ENCODE measurements around the gene ZFPM1.
A peak's percentile ranks its signal among the peaks of the same experiment; 100 is the strongest.

Gene ZFPM1

GRCh38 chr16:88509749-88510069 lies 56.6 kb downstream of the ZFPM1 start:
- Histone ChIP-seq H2BK120ac (ENCODE audit: low read depth, low read length) (no peak overlapping the region), H3K14ac (ENCODE audit: low read length) (no peak overlapping the region), H3K27ac (replicated peaks; ENCODE audit: low read length) (no peak overlapping the region), H3K9me3 (replicated peaks in 1 of 2; ENCODE audit: control insufficient read depth in 2 of 2, insufficient read depth in 1 of 2, low read depth in 1 of 2, low read length in 2 of 2) (no peaks in the 10 kb centered on the region), H3K4ac (ENCODE audit: low read length) (no peak overlapping the region), H3K79me1 (ENCODE audit: low read depth, low read length) (no peaks in the 10 kb centered on the region), H4K8ac (ENCODE audit: low read depth, low read length) (no peak overlapping the region), H2BK12ac (ENCODE audit: low read length) (no peak overlapping the region), H3K4me1 (ENCODE audit: control insufficient read depth in 2 of 2, insufficient read depth in 1 of 2, low read depth in 1 of 2, low read length in 2 of 2) (peaks cover 11 to 15% of the 10 kb centered on the region in 2 donors), H3K4me3 (ENCODE audit: low read length in 2 of 2) (no peak overlapping the region), H3K36me3 (replicated peaks in 1 of 2; ENCODE audit: control insufficient read depth in 2 of 2, insufficient read depth in 2 of 2, low read length in 2 of 2) (no peaks in the 10 kb centered on the region), H3K27me3 (ENCODE audit: control insufficient read depth in 3 of 3, insufficient read depth in 3 of 3, low read depth in 1 of 3, low read length in 3 of 3) (no peaks in the 10 kb centered on the region), H3K9ac (ENCODE audit: low read depth, low read length, poor library complexity) (peak overlapping the region; percentile 7), H4K91ac (ENCODE audit: low read depth, low read length, poor library complexity) (no peak overlapping the region), H3K4me2 (ENCODE audit: insufficient read depth, low read length, poor library complexity, severe bottlenecking) (no peak overlapping the region), H2BK15ac (ENCODE audit: low read length) (no peak overlapping the region), H2BK5ac (ENCODE audit: low read length) (no peak overlapping the region), H3K18ac (ENCODE audit: low read length) (peak overlapping the region; percentile 60), H2AK5ac (ENCODE audit: low read depth, low read length) (peak overlapping the region; percentile 97), H2AFZ (ENCODE audit: low read length) (no peak overlapping the region), H3K23ac (ENCODE audit: low read depth, low read length, poor library complexity) (peak overlapping the region; percentile 80)
- WGBS, 2 donors (ENCODE audit: extremely low coverage in 2 of 2, insufficient read length in 2 of 2, insufficient replicate concordance in 1 of 2), result no CpG with 5 or more reads among the region's 12 CpGs
- no peak for DNase-seq (ENCODE audit: low spot score)

- Histone ChIP-seq H3K4me3 (ENCODE audit: low read length in 2 of 2) (no peak overlapping the region), H3K9me3 (replicated peaks in 1 of 2; ENCODE audit: control insufficient read depth in 2 of 2, insufficient read depth in 1 of 2, low read depth in 1 of 2, low read length in 2 of 2) (no peaks in the 10 kb centered on the region), H2BK12ac (ENCODE audit: low read length) (no peak overlapping the region), H3K4ac (ENCODE audit: low read length) (no peak overlapping the region), H2BK5ac (ENCODE audit: low read length) (no peak overlapping the region), H3K18ac (ENCODE audit: low read length) (peak overlapping the region; percentile 13), H4K8ac (ENCODE audit: low read depth, low read length) (no peak overlapping the region), H2BK120ac (ENCODE audit: low read depth, low read length) (no peak overlapping the region), H3K14ac (ENCODE audit: low read length) (no peak overlapping the region), H3K23ac (ENCODE audit: low read depth, low read length, poor library complexity) (no peak overlapping the region), H2AFZ (ENCODE audit: low read length) (no peak overlapping the region), H3K27me3 (ENCODE audit: control insufficient read depth in 3 of 3, insufficient read depth in 3 of 3, low read depth in 1 of 3, low read length in 3 of 3) (no peaks in the 10 kb centered on the region), H3K79me1 (ENCODE audit: low read depth, low read length) (no peaks in the 10 kb centered on the region), H3K4me2 (ENCODE audit: insufficient read depth, low read length, poor library complexity, severe bottlenecking) (no peak overlapping the region), H3K9ac (ENCODE audit: low read depth, low read length, poor library complexity) (peak overlapping the region; percentile 7), H3K4me1 (ENCODE audit: control insufficient read depth in 2 of 2, insufficient read depth in 1 of 2, low read depth in 1 of 2, low read length in 2 of 2) (peaks cover 11 to 21% of the 10 kb centered on the region in 2 donors), H4K91ac (ENCODE audit: low read depth, low read length, poor library complexity) (no peak overlapping the region), H2AK5ac (ENCODE audit: low read depth, low read length) (no peak overlapping the region), H2BK15ac (ENCODE audit: low read length) (no peak overlapping the region), H3K27ac (replicated peaks; ENCODE audit: low read length) (no peak overlapping the region), H3K36me3 (replicated peaks in 1 of 2; ENCODE audit: control insufficient read depth in 2 of 2, insufficient read depth in 2 of 2, low read length in 2 of 2) (no peaks in the 10 kb centered on the region)
- DNase-seq (ENCODE audit: low spot score), result no peak
- no CpG with 5 or more reads among the region's 26 CpGs for WGBS, 2 donors (ENCODE audit: extremely low coverage in 2 of 2, insufficient read length in 2 of 2, insufficient replicate concordance in 1 of 2)
These were observed 57.3 kb downstream of the ZFPM1 start for GRCh38 chr16:88510091-88510994.

GRCh38 chr16:88511060-88511459 lies 58.0 kb downstream of the ZFPM1 start:
- Histone ChIP-seq H3K79me1 (ENCODE audit: low read depth, low read length) (no peaks in the 10 kb centered on the region), H3K14ac (ENCODE audit: low read length) (no peak overlapping the region), H3K4me1 (ENCODE audit: control insufficient read depth in 2 of 2, insufficient read depth in 1 of 2, low read depth in 1 of 2, low read length in 2 of 2) (peaks cover 11 to 25% of the 10 kb centered on the region in 2 donors), H3K9me3 (replicated peaks in 1 of 2; ENCODE audit: control insufficient read depth in 2 of 2, insufficient read depth in 1 of 2, low read depth in 1 of 2, low read length in 2 of 2) (no peaks in the 10 kb centered on the region), H2BK15ac (ENCODE audit: low read length) (no peak overlapping the region), H4K8ac (ENCODE audit: low read depth, low read length) (no peak overlapping the region), H3K27ac (replicated peaks; ENCODE audit: low read length) (no peak overlapping the region), H3K4me2 (ENCODE audit: insufficient read depth, low read length, poor library complexity, severe bottlenecking) (no peak overlapping the region), H3K36me3 (replicated peaks in 1 of 2; ENCODE audit: control insufficient read depth in 2 of 2, insufficient read depth in 2 of 2, low read length in 2 of 2) (no peaks in the 10 kb centered on the region), H3K23ac (ENCODE audit: low read depth, low read length, poor library complexity) (no peak overlapping the region), H2AK5ac (ENCODE audit: low read depth, low read length) (no peak overlapping the region), H4K91ac (ENCODE audit: low read depth, low read length, poor library complexity) (no peak overlapping the region), H3K27me3 (ENCODE audit: control insufficient read depth in 3 of 3, insufficient read depth in 3 of 3, low read depth in 1 of 3, low read length in 3 of 3) (no peaks in the 10 kb centered on the region), H2BK5ac (ENCODE audit: low read length) (no peak overlapping the region), H3K18ac (ENCODE audit: low read length) (peak overlapping the region; percentile 48), H2AFZ (ENCODE audit: low read length) (no peak overlapping the region), H2BK12ac (ENCODE audit: low read length) (no peak overlapping the region), H3K4ac (ENCODE audit: low read length) (no peak overlapping the region), H2BK120ac (ENCODE audit: low read depth, low read length) (no peak overlapping the region), H3K9ac (ENCODE audit: low read depth, low read length, poor library complexity) (no peak overlapping the region), H3K4me3 (ENCODE audit: low read length in 2 of 2) (no peak overlapping the region)
- WGBS, 2 donors (ENCODE audit: extremely low coverage in 2 of 2, insufficient read length in 2 of 2, insufficient replicate concordance in 1 of 2), result no CpG with 5 or more reads among the region's 7 CpGs
- no peak for DNase-seq (ENCODE audit: low spot score)

GRCh38 chr16:88511906-88512305 lies 58.8 kb downstream of the ZFPM1 start:
- Histone ChIP-seq H2AK5ac (ENCODE audit: low read depth, low read length) (no peak overlapping the region), H3K79me1 (ENCODE audit: low read depth, low read length) (no peaks in the 10 kb centered on the region)

More at GRCh38 chr16:88511906-88512305, 58.8 kb downstream of the ZFPM1 start:
- no peak overlapping the region for H3K23ac ChIP-seq (ENCODE audit: low read depth, low read length, poor library complexity)
- no peak overlapping the region for H2BK15ac ChIP-seq (ENCODE audit: low read length)
- H3K9me3 ChIP-seq (replicated peaks in 1 of 2; ENCODE audit: control insufficient read depth in 2 of 2, insufficient read depth in 1 of 2, low read depth in 1 of 2, low read length in 2 of 2), result no peaks in the 10 kb centered on the region
- H3K9ac ChIP-seq (ENCODE audit: low read depth, low read length, poor library complexity), result peak overlapping the region; percentile 50
- no peak overlapping the region for H2AFZ ChIP-seq (ENCODE audit: low read length)
- H4K91ac ChIP-seq (ENCODE audit: low read depth, low read length, poor library complexity), result no peak overlapping the region
- no CpG with 5 or more reads among the region's 14 CpGs for WGBS, 2 donors (ENCODE audit: extremely low coverage in 2 of 2, insufficient read length in 2 of 2, insufficient replicate concordance in 1 of 2)
- no peak overlapping the region for H3K4me3 ChIP-seq (ENCODE audit: low read length in 2 of 2)
- H2BK120ac ChIP-seq (ENCODE audit: low read depth, low read length), result peak overlapping the region; percentile 61
- H4K8ac ChIP-seq (ENCODE audit: low read depth, low read length), result peak overlapping the region; percentile 6
- H3K14ac ChIP-seq (ENCODE audit: low read length), result no peak overlapping the region
- H3K4ac ChIP-seq (ENCODE audit: low read length), result no peak overlapping the region
- no peaks in the 10 kb centered on the region for H3K36me3 ChIP-seq (replicated peaks in 1 of 2; ENCODE audit: control insufficient read depth in 2 of 2, insufficient read depth in 2 of 2, low read length in 2 of 2)
- peaks cover 15 to 25% of the 10 kb centered on the region in 2 donors for H3K4me1 ChIP-seq (ENCODE audit: control insufficient read depth in 2 of 2, insufficient read depth in 1 of 2, low read depth in 1 of 2, low read length in 2 of 2)
- H3K27ac ChIP-seq (replicated peaks; ENCODE audit: low read length), result no peak overlapping the region
- no peak overlapping the region for H3K4me2 ChIP-seq (ENCODE audit: insufficient read depth, low read length, poor library complexity, severe bottlenecking)
- H3K27me3 ChIP-seq (ENCODE audit: control insufficient read depth in 3 of 3, insufficient read depth in 3 of 3, low read depth in 1 of 3, low read length in 3 of 3), result no peaks in the 10 kb centered on the region
- H2BK12ac ChIP-seq (ENCODE audit: low read length), result no peak overlapping the region
- no peak for DNase-seq (ENCODE audit: low spot score)
- H2BK5ac ChIP-seq (ENCODE audit: low read length), result no peak overlapping the region
- no peak overlapping the region for H3K18ac ChIP-seq (ENCODE audit: low read length)
